ENCODE measurements around the gene PLPPR5.
"Not testable (repeated sequence)": the region's sequence is repeated elsewhere in the genome, so short reads cannot be mapped to it uniquely, and the experiment has no call there.

Gene PLPPR5

DNA sequence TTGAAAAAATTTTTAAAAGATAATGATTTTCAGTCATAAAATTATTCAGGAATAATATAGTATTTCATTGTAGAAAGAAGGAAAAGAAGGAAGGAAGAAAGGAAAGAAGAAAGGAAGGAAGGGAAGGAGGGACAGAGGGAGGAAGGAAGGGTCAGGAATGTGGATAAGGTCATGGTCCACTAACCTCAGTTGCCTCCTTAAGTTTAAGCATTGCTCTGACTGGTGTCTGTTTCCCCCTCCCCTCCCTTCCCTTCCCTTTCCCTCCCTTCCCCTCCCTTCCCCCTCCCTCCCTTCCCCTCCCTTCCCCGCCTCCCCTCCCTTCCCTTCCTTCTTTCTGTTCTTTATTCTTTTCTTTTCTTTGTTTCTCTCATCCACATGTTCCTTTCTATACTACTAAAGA, 95.7 kb downstream of the PLPPR5 start:
- no peak for DNase-seq

DNA sequence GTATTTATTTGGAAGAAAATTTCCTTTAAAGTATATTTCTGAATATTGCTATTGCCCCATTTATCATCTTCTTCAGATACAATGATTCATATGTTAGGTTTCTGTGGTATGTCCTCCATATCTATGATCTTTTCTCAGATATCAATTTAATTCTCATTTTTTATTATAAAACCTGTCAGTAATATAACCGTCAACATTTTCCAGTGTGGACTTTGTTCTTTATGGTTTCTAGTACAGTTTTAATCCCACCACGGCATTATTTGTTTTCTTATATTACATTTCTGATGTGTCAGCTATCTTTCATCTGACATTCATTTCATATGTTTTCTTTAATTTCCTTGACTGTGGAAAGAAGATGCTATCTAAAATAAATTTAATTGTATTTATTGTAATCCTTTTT, 97.9 kb downstream of the PLPPR5 start:
- DNase-seq = no peak

DNA sequence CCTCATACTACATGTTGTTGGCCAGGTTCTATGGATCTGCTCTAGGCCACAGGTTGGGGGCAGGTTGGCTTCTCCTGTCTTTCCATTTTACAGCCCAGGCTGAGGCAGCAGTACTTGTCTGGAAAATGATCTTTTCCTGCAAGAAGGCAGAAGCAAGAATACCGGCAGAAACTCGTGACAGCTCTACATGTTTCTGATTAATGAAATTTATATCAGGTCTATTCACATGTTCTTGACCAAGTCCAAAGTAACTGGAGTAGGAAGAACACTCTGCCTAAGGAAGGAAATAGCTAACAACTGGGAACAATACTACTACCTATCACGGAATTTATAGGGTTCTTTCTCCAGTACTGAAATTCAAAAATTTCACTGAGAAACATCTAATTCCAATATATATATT, 98.3 kb downstream of the PLPPR5 start:
- no peak for DNase-seq

DNA sequence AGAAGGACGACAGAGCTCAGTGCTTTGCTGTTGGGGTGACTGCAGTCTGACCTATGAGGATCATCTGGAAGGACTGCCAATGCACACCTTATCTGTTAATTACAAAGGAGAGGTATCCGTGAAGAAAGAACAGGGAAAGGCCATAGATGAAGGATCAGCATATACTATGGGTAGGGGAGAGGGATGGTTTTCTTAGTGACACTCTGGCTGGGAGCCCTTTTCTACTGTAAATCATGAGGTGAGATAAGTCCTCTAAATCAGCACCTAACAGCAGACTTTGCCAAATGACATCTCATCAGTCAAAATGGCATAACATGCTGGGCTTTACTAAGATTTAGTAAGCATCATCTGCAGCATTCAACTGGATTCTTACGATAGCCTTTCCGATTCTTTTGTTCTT, 100.0 kb downstream of the PLPPR5 start:
- no peak for DNase-seq

DNA sequence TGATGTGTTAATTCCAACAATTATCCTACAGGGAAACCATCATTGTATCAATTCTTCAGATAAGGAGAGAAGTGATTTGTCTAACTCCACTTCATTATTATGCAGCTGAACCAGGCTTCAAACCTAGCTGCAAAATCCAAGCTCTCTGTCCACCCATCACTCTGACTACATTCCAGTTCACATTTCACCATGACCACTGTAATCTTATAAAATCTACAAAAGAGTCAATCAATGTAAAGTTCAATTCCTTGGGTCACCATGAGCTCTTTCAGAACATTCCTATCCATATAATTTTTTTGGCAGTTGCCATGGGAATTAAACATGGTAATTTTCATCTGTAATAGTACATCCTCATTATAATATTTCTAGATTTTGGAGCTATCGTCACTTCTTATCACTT, 100.9 kb downstream of the PLPPR5 start:
- no peak for DNase-seq

DNA sequence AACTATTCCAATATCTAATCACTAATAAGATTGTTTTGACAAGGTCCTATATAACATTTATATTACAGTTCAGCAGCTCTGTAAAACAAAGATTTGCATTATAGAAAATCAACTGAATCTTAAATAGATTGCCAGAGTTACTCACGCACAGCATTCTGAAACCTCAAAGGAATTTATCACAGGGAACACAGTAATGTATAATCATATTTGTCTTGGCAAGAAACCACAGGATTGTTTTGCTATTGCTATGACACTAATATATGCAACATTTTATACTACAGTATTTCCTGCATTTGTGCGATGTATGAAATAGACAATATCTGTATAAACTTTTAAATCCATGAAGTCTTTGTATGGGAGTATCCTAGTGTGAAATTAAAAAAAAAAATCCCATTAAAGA, 101.4 kb downstream of the PLPPR5 start:
- DNase-seq = no peak

DNA sequence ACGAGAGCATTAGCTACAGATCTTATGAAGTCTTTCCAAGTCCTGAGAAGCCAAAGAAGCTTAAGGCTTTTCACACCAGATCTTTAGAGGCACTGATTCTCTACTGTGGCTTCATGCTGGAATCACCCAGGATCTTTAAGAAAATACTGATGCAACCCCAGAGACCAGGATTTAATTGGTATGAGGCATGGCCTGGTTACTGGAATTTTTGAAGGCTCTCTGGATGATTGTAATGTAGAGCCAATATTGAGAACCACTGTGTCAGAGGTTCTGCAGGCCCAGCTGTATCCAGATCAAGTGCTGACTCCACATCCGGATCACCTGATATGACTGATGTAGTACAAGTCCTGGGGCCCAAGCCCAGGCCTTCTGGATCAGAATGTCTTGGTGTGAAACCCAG, 105.7 kb downstream of the PLPPR5 start:
- no peak for DNase-seq

GRCh38 chr1:98897479-98897878, 107.2 kb downstream of the PLPPR5 start:
- DNase-seq = no peak

DNA sequence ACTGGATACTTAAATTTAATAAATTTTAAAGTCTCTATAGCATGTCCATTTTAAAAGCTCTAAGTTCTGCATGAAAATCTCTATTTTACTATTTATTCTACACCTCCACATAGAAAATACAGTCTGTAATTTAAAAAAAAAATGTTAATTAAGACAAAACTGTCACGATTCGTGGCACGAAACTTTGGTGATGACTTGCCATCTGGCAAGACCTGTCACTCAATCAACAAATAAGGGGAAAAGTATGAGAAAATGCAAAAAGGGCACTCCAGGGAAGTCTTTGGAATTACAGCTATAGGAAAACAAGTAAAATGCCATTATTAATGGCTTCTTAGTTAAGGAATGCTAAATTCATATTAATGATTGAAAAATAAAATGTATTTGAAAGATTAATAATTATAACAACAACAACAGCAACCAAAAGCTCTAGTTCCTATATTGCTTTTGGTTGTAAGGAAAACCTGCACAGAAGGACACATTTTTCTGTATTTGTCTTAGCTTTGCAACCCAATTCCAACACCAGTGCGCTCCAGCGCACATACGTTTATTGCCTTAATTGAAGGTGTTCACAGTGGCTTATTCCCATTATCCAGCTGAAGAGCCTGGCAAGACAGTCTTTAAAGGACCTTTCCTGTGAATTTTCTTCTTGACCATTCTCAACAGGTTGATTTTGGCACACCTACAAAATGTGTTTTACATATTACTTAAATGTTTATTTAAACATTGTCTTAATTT, 107.8 kb downstream of the PLPPR5 start:
- no peak for DNase-seq

DNA sequence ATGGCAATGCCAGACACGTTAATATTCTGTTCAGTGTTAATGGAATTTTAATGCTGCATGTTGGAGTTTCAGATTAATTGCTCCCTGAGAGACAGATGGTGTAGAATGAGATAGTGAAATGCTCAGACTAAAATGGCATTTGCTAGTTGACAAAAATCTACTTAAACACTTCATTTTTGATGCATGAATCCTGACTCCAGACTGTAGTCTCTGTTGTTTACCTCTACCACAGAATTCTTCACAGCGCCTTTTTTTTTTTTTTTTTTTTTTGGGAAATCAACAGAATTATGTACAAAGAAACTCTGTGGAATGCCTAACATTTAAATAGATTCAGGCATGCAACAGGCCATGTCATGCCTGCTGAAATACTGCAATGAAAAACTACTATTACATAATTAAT, 111.3 kb downstream of the PLPPR5 start:
- no peak for DNase-seq

- no peak for DNase-seq
Observed at GRCh38 chr1:98888869-98889268, 115.8 kb downstream of the PLPPR5 start.

DNA sequence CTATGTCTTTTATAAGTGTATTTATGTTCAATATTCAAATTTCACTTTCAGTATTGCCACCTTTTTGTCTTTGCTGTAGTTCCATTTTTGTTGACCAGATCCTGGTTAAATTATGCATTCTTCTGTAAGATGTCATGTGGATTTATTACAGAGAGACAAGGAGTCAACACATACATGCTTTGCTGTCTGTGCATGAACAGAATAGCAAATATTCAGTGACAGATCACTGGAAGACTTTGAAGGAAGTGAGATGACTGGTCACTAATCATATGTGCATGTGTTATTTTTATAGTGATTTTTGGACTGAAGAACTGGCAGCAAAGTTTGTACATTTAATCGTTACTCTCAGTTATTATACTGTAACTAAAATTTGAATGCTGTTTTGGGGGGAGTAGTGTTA, 117.2 kb downstream of the PLPPR5 start:
- no peak for DNase-seq

- DNase-seq = no peak
Observed at GRCh38 chr1:98884864-98885263, 119.8 kb downstream of the PLPPR5 start.

- no peak for DNase-seq
Observed at GRCh38 chr1:98881901-98882300, 122.8 kb downstream of the PLPPR5 start.

DNA sequence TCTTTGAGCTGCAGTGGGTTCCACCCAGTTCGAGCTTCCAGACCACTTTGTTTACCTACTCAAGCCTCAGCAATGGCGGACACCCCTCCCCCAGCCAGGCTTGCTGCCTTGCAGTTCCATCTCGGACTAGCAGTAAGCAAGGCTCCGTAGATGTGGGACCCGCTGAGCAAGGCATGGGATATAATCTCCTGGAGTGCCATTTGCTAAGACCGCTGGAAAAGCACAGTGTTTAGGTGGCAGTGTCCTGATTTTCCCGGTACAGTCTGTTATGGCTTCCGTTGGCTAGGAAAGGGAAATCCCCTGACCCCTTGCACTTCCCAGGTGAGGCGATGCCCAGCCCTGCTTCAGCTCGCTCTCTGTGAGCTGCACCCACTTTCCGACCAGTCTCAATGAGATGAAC, 123.4 kb downstream of the PLPPR5 start:
- not testable (repeated sequence) for DNase-seq

DNA sequence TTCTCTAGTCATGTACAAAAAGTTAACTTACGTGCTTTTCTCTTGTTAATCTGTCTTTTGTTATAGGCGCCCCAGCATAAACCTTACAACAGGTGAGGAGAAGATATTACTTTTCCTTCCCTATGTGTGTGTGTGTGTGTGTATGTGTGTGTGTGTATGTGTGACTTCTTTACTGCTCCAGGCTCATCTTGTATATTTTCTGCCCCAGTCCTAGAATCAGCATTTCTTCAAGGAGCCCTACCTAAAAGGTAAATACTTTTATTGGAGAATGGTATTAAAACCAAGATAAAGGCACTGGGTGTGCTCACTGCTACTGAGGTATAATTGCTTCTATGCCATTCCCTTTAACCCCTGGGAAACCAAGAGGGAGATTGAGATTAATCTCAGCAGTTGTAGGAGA, 129.8 kb downstream of the PLPPR5 start:
- no peak for DNase-seq

GRCh38 chr1:98870959-98871903, 133.4 kb downstream of the PLPPR5 start:
- DNase-seq = peak; percentile 20

DNA sequence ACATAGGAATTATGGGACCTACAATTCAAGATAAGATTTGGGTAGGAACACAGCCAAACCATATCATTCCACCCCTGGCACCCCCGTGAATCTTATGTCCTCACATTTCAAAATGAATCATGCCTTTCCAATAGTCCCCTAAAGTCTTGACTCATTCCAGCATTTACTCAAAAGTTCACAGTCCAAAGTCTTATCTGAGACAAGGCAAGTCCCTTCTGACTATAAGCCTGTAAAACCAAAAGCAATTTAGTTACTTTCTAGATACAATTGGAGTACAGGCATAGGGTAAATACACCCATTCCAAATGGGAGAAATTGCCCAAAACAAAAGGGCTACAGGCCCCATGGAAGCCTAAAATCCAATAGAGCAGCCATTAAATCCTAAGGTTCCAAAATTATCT, 138.9 kb downstream of the PLPPR5 start:
- no peak for DNase-seq

GRCh38 chr1:98860329-98860728, 144.3 kb downstream of the PLPPR5 start:
- DNase-seq = no peak

GRCh38 chr1:98854137-98854536, 150.5 kb downstream of the PLPPR5 start:
- no peak for DNase-seq

- DNase-seq = no peak
Observed at GRCh38 chr1:98849969-98850636, 154.6 kb downstream of the PLPPR5 start.

DNA sequence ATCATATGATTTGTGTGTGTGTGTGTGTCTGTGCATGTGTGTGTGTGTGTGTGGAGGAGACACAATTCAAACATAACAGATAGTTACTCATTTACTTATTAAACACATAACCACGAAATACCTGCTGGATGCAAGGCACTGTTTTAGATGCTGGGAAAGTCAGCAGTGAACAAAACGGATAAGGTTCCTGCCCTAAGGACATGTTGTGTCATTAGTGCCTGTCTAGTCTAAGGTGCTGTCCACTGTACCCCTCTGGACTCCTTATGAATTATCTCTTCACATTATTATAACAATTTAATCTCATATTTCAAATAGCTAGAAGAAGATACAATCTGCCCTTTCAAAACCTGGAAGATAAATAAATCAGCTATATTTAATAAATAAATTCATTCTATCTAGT, 162.4 kb downstream of the PLPPR5 start:
- no peak for DNase-seq

Measured in stimulated activated CD4-positive, alpha-beta T cell treated with anti-CD3 and anti-CD28 coated beads, Interleukin-15, amount 100 ng/mL, for 24 hours (primary cell).